A549 (cell line): ENCODE data around the gene UFSP1. TPM values are rescaled to one million over a fixed set of nuclear protein-coding genes. Genes with fewer than 3 reads are reported as not detected.

Experiments used
- ATAC-seq, 2 experiments: fragments of 200-7000 bp in 1 of 2; fragments of >200 bp in 1 of 2; cut with Nextera tagmentation in 1 of 2; cut with Tn5 transposase in 1 of 2; 3 replicates each; pipeline versions ENCODE4 v1.8.0 to v1.9.1; 2018 to 2020; ENCODE audit warnings: mild to moderate bottlenecking in 1 of 2, moderate library complexity in 1 of 2
- CTCF ChIA-PET: fragments of 300-600 bp; sonication (Branson Sonifier 250); formaldehyde crosslinking; extraction: SDS; loops from one replicate; lab custom pipeline; 2021; ENCODE audit warnings: antibody characterized with exemption, inconsistent platforms; lab: Yijun Ruan, JAX
- POLR2A ChIA-PET: fragments of 350-600 bp; formaldehyde crosslinking; extraction: SDS; loops from one replicate; lab custom pipeline; 2021; ENCODE audit warnings: antibody characterized with exemption, inconsistent platforms; lab: Yijun Ruan, JAX
- DNase-seq, 2 experiments: peaks; one replicate each; pipeline versions ENCODE4 v3.0.0 to v3.0.0-alpha.2; 2011 to 2016; ENCODE audit warnings: low read depth in 1 of 2, low spot score in 1 of 2
- FAIRE-seq: peaks from 2 replicates; lab custom pipeline; 2011; peaks lifted over from hg19 to GRCh38; lab: Jason Lieb, UNC
- H3K27ac ChIP-seq, 2 experiments: fragments of >200 bp; sonication (Bioruptor Twin); formaldehyde crosslinking; 3 replicates each; pipeline ENCODE4 v1.5.1; 2016 to 2017
- H3K4me1 ChIP-seq: fragments of >200 bp; sonication (Bioruptor Twin); formaldehyde crosslinking; 3 replicates; pipeline ENCODE4 v1.6.1; 2016
- H3K4me2 ChIP-seq: fragments of >200 bp; sonication (Bioruptor Twin); formaldehyde crosslinking; 3 replicates; pipeline ENCODE4 v1.6.1; 2016
- H3K4me3 ChIP-seq: fragments of >200 bp; sonication (Bioruptor Twin); formaldehyde crosslinking; 3 replicates; pipeline ENCODE4 v1.5.1; 2016
- H3K9me3 ChIP-seq: fragments of >200 bp; sonication (Bioruptor Twin); formaldehyde crosslinking; 3 replicates; pipeline ENCODE4 v1.6.1; 2016
- BHLHE40 ChIP-seq: IDR thresholded peaks from 2 replicates; pipeline ENCODE4 v1.6.1; 2012; ENCODE audit warnings: low read depth, low read length, inconsistent platforms
- CBX8 ChIP-seq: fragments of 200-600 bp; sonication (generic); IDR thresholded peaks from 2 replicates; pipeline ENCODE4 v1.6.1; 2016
- CHD4 ChIP-seq: fragments of 200-600 bp; sonication (generic); IDR thresholded peaks from 2 replicates; pipeline ENCODE4 v1.6.1; 2016; ENCODE audit warnings: antibody characterized with exemption, mild to moderate bottlenecking, borderline replicate concordance
- EHF ChIP-seq: fragments of 250-450 bp; sonication (Bioruptor Pico); IDR thresholded peaks from 2 replicates; pipeline ENCODE4 v1.5.0; 2020; ENCODE audit warnings: mild to moderate bottlenecking
- ELK1 ChIP-seq: fragments of 150-350 bp; IDR thresholded peaks from 2 replicates; pipeline ENCODE4 v1.6.1; 2014; ENCODE audit warnings: low read depth, mild to moderate bottlenecking, low read length
- EP300 ChIP-seq, 2 experiments: fragments of >200 bp; sonication (Bioruptor Twin); formaldehyde crosslinking; IDR thresholded peaks; 2 replicates in 1 of 2; 3 replicates in 1 of 2; pipeline ENCODE4 v1.6.1; 2016 to 2017
- HEYL ChIP-seq: fragments of 250-450 bp; sonication (Bioruptor Pico); IDR thresholded peaks from 2 replicates; pipeline ENCODE4 v1.8.0; 2021; ENCODE audit warnings: mild to moderate bottlenecking, moderate library complexity
- JUN ChIP-seq, 2 experiments: fragments of >200 bp; sonication (Bioruptor Twin); formaldehyde crosslinking; IDR thresholded peaks; 2 replicates in 1 of 2; 3 replicates in 1 of 2; pipeline ENCODE4 v1.6.1; 2016 to 2017
- JUNB ChIP-seq: fragments of >200 bp; sonication (Bioruptor Twin); formaldehyde crosslinking; IDR thresholded peaks from 2 replicates; pipeline ENCODE4 v1.6.1; 2016
- KDM1A ChIP-seq: fragments of 200-600 bp; sonication (generic); IDR thresholded peaks from 2 replicates; pipeline ENCODE4 v1.6.1; 2016; ENCODE audit warnings: low read depth, mild to moderate bottlenecking
- MAZ ChIP-seq: fragments of 150-350 bp; IDR thresholded peaks from 2 replicates; pipeline ENCODE4 v1.6.1; 2014; ENCODE audit warnings: antibody characterized with exemption, low read depth, low read length, borderline replicate concordance
- MYC ChIP-seq: IDR thresholded peaks from 2 replicates; pipeline ENCODE4 v1.6.1; 2012; ENCODE audit warnings: mild to moderate bottlenecking, inconsistent platforms, low read length, improper control_type of control experiment, borderline replicate concordance
- NFE2L2 ChIP-seq: fragments of 150-350 bp; conservative IDR thresholded peaks from 2 replicates; pipeline ENCODE4 v1.6.1; 2014; ENCODE audit warnings: low read length
- REST ChIP-seq: fragments of 200-600 bp; sonication (generic); IDR thresholded peaks from 2 replicates; pipeline ENCODE4 v1.6.1; 2016; ENCODE audit warnings: antibody characterized with exemption, mild to moderate bottlenecking, moderate library complexity
- RFX5 ChIP-seq: fragments of 450-650 bp; IDR thresholded peaks from 2 replicates; pipeline ENCODE4 v1.7.1; 2014; ENCODE audit warnings: antibody characterized with exemption, mild to moderate bottlenecking, moderate library complexity
- SMC3 ChIP-seq: fragments of >200 bp; sonication (Bioruptor Twin); formaldehyde crosslinking; IDR thresholded peaks from 3 replicates; pipeline ENCODE4 v1.6.1; 2018; ENCODE audit warnings: inconsistent platforms
- TP53 ChIP-seq: fragments of 250-450 bp; sonication (Bioruptor Pico); IDR thresholded peaks from 2 replicates; pipeline ENCODE4 v1.5.0; 2021; ENCODE audit warnings: mild to moderate bottlenecking, moderate library complexity
- WGBS: methylation state at CpG from one replicate; pipeline ENCODE4 v1.1.6; 2017; ENCODE audit errors: missing lambda C conversion rate; 5-methylcytosine and 5-hydroxymethylcytosine counted together
- polyA plus RNA-seq, 4 experiments: library from polyadenylated mRNA; depleted of rRNA in 3 of 4; stranded (reverse); fragments of >200 nt; fragmentation: RNase III in 1 of 4; extraction: RNeasy Plus Mini Kit Qiagen cat#74134 plus additional on column Dnase treatment in 1 of 4; gene quantifications; 2 replicates in 3 of 4; 3 replicates in 1 of 4; pipeline ENCODE4 v1.2.3, GENCODE V29; 2011 to 2017

The UFSP1 gene
- polyA plus RNA-seq, 2 of the 4 experiments (the other 2 are of a cell fraction) = 1.9 to 6.9 TPM

GRCh38 chr7:100891568-100892247, 2.2 kb upstream of the UFSP1 start:
- ChIA-PET CTCF (interaction anchor here (0.8 to 5.0 kb wide), 5 partner anchors 11 to 188 kb away, joined by 3 to 23 read pairs (median 3); no protein-coding TSS in a partner anchor), POLR2A (interaction anchor here (0.6 to 1.6 kb wide), 3 partner anchors 17 to 203 kb away, joined by 3 to 5 read pairs (median 5); partner anchors contain the start of gene SRRT)
- WGBS = 58% methylated on average over 8 of the region's 8 CpGs
- FAIRE-seq (peak; percentile 46), ATAC-seq (no peak), DNase-seq (peak in 1 of 2 experiments; percentile 48)
- no peaks in the 10 kb centered on the region for H3K9me3 ChIP-seq
- peak overlapping the region in 1 of 2 experiments; percentile 95; a peak in 1 of 6 replicates for H3K27ac ChIP-seq
- TF ChIP-seq JUNB = no peak
- TF ChIP-seq CHD4 = no peak
- TF ChIP-seq ELK1 = no peak
- no peak for TF ChIP-seq MAZ
- TF ChIP-seq JUN (IDR thresholded peaks at IDR 0.05) = no peak
- TF ChIP-seq KDM1A = no peak
- no peak for TF ChIP-seq SMC3
- TF ChIP-seq TP53 (CRISPR knock-in tag) = no peak
- H3K4me2 ChIP-seq = peak overlapping the region; percentile 89; the same call in 1 of the 3 replicates
- H3K4me3 ChIP-seq = no peak overlapping the region
- H3K4me1 ChIP-seq = peaks cover 49% of the 10 kb centered on the region

- DNase-seq (no peak), ATAC-seq (no peak), FAIRE-seq (no peak)
- no peak for TF ChIP-seq MYC
- no peak for TF ChIP-seq REST
- TF ChIP-seq KDM1A = no peak
- TF ChIP-seq NFE2L2 = no peak
- TF ChIP-seq EP300 (IDR thresholded peaks at IDR 0.05) = no peak
- no peak for TF ChIP-seq EHF (CRISPR knock-in tag)
- TF ChIP-seq RFX5 = no peak
- TF ChIP-seq BHLHE40 = no peak
- no peak for TF ChIP-seq HEYL (CRISPR knock-in tag)
- TF ChIP-seq CBX8 = no peak
- Histone ChIP-seq H3K4me3 (peak overlapping the region; percentile 92; the same call in 2 of the 3 replicates), H3K4me2 (peak overlapping the region; percentile 89), H3K9me3 (no peaks in the 10 kb centered on the region), H3K27ac (peak overlapping the region; percentile 86 to 95), H3K4me1 (peaks cover 41% of the 10 kb centered on the region)
- POLR2A ChIA-PET = interaction anchor here (0.6 to 5.1 kb wide), 6 partner anchors 15 to 204 kb away, joined by 3 to 106 read pairs (median 7); partner anchors contain the start of genes EPHB4, SRRT and TRIM56
- CTCF ChIA-PET = interaction anchor here (0.8 to 5.0 kb wide), 12 partner anchors 7 to 247 kb away, joined by 3 to 23 read pairs (median 6); partner anchors contain the start of genes EPO, POP7 and SLC12A9
- WGBS = 86% methylated on average over 43 of the region's 43 CpGs
Measured at GRCh38 chr7:100890653-100891567, 1.4 kb upstream of the UFSP1 start.
